NT2/D1 (cell line): ENCODE results near the gene C16orf74.

Source experiments
- SUZ12 ChIP-seq: IDR thresholded peaks from 2 replicates; pipeline ENCODE4 v1.6.1; 2011; ENCODE audit not compliant: insufficient read length, insufficient read depth; ENCODE audit errors: extremely low read depth
- YY1 ChIP-seq: IDR thresholded peaks from 2 replicates; pipeline ENCODE4 v1.6.1; 2011; ENCODE audit not compliant: insufficient read length, insufficient read depth
- ZNF274 ChIP-seq: IDR thresholded peaks from 2 replicates; pipeline ENCODE4 v1.6.1; 2011; ENCODE audit warnings: mild to moderate bottlenecking, low read depth, low read length

DNA sequence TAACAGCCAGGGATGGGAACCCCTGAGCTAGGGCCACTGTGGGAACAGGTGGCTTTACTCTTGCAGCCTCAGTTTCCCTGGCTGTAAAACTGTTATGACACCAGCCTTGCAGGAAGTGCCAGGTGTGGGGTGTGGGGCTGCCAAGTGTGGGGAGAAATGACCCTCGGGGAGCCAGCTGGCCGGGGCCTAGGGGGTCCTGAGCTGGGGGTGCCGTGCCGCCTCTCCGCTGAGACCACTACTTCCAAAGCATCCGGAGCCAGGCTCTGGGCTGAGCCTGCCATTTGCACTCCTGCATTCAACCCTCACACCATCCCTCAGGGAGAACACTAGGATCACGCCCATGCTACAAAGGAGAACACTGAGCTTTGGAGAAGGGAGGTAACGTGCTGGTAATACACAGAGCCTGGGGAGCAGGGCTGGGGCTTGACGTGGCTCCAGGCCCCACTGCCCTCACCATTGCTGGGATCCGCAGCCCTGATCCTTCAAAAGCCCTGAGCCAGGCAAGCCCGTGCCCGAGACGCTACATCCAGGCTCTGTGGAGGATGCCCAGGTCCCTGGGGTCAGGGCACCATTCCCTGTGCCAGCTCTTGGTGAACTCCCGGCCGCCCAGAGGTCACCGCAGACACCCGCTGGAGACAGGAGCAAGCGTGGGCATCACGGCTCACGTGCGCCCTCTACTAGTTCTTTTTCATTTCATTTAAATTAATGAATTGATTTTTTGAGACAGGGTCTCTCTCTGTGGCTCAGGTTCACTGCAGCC is 33.3 kb downstream of the C16orf74 start:
- no peak for TF ChIP-seq ZNF274
- TF ChIP-seq YY1, result no peak
- no peak for TF ChIP-seq SUZ12
